Stimulated activated CD8-positive, alpha-beta memory T cell treated with anti-CD3 and anti-CD28 coated beads, Interleukin-4, amount 100 ng/mL, for 1 hour (primary cell): ENCODE measurements around the gene ZEB2.

Experiments used
- DNase-seq, 2 donors: peaks; one replicate each; pipeline ENCODE4 v3.0.0-alpha.2; 2020; ENCODE audit warnings: low read depth in 2 of 2, low spot score in 1 of 2

The ZEB2 gene

GRCh38 chr2:144452989-144453336 lies 67.0 kb downstream of the ZEB2 start:
- DNase-seq = no peak

- DNase-seq = no peak
Observed at GRCh38 chr2:144452169-144452988, 67.5 kb downstream of the ZEB2 start.

DNA sequence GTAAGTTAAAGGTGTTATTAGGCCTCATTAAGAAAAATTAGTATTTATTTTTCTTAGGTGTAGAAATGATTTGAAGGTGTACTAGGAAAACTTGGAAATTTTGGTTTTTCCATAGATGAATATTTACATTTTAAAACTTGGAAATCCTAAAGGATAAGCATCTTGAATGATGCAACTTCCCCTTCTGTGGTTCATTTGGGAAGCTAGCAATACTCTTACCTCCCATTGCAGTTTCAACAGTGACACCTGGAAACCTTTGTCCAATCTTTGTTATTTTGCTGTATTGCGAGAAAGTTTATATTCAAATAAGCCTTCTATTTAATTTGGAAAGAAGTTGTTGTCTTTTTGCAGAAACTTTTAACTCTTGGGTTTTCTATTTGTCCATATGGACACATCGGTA lies 68.5 kb downstream of the ZEB2 start:
- no peak for DNase-seq

DNA sequence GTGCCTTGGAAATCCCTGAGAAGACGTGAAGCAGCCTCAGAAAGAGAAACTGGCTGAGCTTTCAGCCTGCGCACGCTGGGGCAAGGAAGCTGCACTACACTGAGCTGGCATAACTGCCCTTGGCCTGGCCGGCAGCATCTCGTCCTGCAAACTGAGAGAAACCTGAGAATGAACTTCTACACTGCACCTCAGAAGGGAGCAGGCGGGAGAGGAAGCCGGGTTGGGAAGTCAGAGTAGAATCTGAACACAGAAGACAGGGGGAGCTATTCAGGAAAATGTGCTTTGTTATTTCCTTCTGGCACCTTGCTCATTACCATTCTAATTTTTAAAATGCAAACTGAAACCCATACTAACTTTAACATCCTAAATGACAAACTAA lies 70.9 kb downstream of the ZEB2 start:
- no peak for DNase-seq

- DNase-seq = no peak
Observed at GRCh38 chr2:144448389-144449027, 71.4 kb downstream of the ZEB2 start.

- no peak for DNase-seq
Observed at GRCh38 chr2:144447535-144447934, 72.4 kb downstream of the ZEB2 start.

DNA sequence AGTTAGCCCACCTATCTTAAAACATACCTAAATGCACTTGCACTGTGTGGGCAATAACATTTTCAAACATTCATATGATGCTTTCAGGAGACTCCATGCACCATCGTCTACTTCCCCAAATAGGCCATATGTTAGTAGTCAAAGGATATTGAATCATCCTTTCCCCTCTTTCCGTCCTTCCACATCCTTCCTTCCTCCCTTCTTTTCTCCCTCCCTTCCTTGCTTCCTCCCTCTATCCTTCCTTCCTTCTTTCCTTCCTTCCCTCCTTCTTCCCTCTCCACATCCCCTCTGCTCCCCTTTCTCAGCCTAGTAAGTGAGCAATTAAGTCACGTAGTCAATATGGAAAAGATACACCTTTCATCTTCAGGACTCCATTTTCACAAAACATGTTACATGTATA lies 73.8 kb downstream of the ZEB2 start:
- no peak for DNase-seq

- DNase-seq = no peak
Observed at GRCh38 chr2:144445196-144445595, 74.7 kb downstream of the ZEB2 start.

DNA sequence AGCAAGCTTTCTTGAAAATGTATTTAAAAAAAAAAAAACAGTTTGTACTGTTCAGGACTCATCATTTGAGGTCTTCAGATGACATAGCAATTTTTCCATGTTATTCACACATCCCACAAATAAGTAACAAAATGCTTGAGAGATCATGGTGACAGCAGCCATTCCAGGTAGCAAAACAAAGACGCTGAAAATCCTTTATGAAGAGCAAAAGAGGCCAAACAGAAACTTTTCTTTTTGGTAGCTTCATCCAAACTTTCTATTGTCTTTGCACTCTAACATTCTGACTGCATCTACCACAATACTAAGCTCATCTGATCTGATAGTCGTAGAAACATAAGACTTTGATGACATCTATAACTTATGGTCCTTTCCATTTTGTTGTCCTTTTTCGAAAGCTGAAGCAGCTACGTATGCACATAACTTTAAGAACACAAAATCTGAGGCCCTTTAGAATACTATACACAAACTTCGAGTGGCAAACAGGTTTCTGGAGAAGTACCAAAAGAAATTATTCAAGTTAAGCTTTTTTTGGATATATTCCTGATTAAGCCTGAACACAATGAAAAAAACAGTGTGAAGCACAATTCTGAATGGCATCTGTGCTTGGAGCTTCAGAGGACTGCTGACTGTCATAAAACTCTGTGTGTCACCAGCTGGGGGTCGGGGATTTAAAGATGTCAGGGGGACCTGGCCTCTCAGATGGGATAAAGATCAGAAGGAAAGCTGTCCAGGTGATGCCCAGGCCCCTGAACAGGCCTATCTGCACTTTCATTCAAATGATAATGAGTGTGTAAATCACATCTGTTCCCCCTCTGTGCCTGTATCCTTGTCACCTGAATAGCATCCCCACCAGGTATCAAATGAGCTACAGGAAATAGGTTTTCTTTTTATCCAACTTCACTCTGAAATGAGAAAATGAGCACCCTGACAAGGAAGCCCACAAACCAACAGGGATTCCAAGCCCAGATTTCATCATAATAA lies 75.8 kb downstream of the ZEB2 start:
- no peak for DNase-seq

DNA sequence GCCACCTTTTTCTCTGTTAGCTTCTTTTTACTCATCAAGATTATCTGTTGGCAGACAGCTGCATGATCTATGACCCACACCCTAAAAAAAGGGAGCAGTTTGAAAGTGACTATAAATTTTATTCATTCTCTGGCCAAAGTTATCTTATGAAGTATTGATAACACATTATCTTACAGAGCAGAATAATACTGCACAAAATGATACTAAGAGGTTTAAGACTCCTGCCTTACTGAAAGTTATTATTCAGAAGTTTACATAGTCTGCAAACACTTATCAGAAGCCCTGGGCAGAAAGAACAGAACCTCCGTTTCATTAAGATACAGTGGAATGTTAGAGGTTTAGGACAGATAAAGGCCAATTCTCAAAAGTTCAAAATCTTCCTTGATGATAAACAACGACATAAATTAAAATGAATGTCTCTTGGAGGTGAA lies 78.2 kb downstream of the ZEB2 start:
- DNase-seq = no peak

GRCh38 chr2:144439993-144440392 lies 79.9 kb downstream of the ZEB2 start:
- no peak for DNase-seq

- no peak for DNase-seq
Observed at GRCh38 chr2:144438801-144439631, 80.9 kb downstream of the ZEB2 start.

DNA sequence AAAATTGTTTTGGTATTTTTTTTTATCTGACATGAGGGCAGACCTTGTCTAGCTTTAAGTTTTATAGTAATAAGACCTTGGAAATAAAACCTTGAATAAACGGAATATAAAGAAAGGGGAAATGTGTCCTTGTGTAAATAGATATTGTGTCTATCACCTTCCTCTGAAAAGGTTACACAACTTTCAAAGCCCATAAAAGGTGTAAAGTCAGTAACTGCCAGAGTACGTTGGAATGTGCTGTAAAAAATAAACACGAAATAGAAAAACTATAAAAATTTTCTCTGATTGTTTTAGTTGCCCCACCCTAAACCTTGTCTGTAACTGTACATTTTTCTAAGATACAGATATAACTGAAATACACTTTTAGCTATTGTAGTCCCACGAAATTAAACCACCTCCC lies 82.3 kb downstream of the ZEB2 start:
- no peak for DNase-seq

DNA sequence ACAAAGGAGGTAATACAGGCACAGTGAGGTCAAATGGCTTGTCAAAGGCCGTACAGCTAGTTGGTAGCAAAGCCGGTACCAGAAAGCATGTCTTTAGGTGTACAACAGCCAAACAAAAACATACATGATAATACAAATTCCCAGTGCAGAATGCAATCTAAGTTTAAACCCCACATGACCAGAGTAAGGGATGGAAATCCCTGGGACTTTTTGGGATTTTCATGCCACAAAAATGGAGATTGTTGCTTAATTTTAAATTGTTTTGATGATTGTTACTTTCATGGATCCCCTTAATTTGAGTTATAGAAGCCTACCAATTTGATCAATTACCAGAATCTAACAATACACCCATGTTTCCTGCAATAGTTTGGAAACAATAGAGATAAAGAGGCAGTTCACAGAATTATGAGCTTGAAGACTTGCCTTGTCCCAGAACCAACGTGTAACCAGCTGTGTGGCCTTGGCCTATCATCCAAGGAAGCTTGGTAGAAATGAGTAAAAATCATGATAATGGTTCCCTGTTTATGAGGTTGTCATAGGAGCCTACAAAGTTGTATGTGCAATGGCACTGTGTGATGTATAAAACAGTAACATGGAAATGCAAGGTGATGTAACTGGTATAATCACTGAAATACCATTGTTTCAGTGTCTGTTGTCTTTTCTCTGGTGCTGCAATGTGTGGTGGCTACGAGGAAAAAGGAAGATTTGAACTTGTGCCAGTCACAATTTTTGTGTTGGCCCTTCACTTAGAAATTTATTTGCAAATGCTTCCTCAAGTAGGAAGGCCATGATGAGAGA lies 85.3 kb downstream of the ZEB2 start:
- DNase-seq = no peak

DNA sequence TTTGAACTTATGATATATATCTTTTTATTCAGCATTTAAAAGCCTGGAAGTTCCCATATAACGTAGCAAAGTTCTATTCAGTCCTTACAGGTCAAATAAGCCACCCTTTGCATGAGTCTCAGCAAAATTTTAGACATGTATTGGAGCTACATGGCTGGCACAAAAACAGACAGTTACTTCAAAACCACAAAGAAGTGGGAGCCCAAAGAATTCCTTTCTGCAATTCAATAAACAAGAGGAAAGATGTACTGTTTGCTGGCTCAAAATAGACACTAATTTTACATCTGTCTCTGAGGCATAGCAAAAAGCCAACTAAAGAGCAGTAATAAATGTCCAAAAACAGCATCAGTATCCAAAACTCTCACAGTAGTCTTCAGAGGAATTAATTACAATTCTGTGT lies 87.0 kb downstream of the ZEB2 start:
- no peak for DNase-seq

DNA sequence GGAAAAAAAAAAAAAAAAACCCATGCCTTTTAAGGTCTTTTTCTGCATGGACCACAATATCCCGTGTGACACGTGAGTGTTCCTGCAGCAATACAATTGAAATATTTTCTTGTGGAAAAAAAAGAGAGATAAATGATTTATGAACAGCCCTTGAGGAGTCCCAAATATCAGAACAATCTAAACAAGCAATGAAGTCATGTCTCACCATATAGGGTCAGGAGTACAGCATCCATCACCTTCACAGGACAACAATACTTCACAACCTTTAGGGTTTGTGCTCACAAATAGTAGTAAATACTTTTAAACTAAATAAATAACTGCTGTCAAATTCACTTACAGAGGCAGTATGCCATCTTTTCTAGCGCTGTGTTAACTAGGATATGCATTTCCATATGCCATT lies 87.9 kb downstream of the ZEB2 start:
- no peak for DNase-seq

DNA sequence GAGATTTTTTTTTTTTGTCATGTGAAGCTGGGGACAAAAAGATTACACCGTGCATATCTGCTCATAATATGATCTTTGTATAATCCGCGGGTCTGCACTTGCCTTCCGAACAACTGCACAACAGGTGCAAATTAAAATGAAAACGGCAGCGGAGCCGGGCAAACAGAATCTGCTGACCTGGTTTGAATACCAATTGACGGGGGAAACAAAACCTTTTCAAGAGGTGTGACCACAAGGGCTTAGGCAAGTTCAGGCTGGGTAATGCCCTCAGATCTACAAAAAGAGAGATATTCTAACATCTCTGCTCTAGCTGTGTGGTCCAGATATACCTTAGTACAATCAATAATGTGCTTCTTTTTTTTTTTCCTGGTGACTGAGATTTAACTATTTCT lies 88.5 kb downstream of the ZEB2 start:
- no peak for DNase-seq

DNA sequence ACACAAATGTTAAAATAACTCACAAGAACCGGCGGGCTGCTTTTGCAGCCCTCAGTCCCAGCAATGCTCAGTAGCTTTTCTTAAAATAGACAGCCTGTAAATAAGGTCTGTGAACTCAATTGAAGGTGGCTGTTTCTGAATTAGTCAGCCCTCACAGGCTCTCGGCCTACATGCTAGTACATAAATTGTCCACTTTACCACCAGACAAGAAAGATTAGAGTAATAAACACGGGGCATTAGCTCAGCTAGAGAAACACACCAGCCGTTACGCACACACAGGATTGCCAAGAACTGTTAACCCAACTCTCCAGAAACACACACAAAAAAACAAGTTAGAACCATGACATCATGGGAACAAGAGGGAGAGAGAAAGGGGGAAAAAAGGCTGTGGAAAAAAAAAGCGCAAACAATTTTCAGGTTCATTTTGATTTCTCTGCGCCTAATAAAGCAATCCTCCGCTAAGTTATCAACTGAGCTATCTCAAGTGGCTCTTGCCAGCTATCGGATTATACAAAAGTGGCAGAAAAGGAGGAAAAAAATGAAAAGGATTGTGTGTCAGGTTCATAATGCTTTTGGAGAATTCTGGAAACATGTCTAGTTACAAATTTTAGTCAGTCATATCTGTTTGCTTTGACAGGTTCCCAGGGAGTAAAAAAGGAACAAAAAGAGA lies 89.1 kb downstream of the ZEB2 start:
- no peak for DNase-seq

- no peak for DNase-seq
Observed at GRCh38 chr2:144429396-144430112, 90.4 kb downstream of the ZEB2 start.
